ENCODE measurements around the gene PALM3.
A peak's percentile ranks its signal among the peaks of the same experiment; 100 is the strongest.
"Not testable (repeated sequence)": the region's sequence is repeated elsewhere in the genome, so short reads cannot be mapped to it uniquely, and the experiment has no call there.

The PALM3 gene

DNA sequence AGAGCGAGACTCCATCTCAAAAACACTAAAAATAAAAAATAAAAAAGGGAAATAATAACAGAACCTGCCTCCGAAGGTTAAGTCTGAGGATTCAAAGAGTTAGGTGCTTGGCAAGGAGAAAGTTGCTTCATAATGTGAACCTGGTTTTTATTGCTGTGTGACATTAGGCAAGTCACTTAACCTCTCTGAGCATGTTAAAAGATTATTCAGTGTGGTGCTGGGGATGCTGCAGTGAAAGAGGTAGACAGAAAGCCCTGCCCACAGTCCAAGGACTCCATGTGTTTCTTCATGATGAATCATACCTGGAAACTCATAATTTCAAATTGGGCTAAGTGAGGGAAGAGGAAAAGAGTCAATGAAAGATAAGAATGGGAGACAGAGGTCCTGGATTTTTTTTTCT lies 27.9 kb downstream of the PALM3 start:
- in situ Hi-C loops (cut with MboI; ENCODE audit: low sequenced_read_pairs, unreplicated experiment): no loop called here
- peak; percentile 1 for DNase-seq (ENCODE audit: low spot score)
- TF ChIP-seq, protein P1, sequence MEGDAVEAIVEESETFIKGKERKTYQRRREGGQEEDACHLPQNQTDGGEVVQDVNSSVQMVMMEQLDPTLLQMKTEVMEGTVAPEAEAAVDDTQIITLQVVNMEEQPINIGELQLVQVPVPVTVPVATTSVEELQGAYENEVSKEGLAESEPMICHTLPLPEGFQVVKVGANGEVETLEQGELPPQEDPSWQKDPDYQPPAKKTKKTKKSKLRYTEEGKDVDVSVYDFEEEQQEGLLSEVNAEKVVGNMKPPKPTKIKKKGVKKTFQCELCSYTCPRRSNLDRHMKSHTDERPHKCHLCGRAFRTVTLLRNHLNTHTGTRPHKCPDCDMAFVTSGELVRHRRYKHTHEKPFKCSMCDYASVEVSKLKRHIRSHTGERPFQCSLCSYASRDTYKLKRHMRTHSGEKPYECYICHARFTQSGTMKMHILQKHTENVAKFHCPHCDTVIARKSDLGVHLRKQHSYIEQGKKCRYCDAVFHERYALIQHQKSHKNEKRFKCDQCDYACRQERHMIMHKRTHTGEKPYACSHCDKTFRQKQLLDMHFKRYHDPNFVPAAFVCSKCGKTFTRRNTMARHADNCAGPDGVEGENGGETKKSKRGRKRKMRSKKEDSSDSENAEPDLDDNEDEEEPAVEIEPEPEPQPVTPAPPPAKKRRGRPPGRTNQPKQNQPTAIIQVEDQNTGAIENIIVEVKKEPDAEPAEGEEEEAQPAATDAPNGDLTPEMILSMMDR (IDR thresholded peaks at IDR 0.05; ENCODE audit: borderline replicate concordance, control extremely low read depth, extremely low read depth, insufficient read depth, missing control alignments): no peak

DNA sequence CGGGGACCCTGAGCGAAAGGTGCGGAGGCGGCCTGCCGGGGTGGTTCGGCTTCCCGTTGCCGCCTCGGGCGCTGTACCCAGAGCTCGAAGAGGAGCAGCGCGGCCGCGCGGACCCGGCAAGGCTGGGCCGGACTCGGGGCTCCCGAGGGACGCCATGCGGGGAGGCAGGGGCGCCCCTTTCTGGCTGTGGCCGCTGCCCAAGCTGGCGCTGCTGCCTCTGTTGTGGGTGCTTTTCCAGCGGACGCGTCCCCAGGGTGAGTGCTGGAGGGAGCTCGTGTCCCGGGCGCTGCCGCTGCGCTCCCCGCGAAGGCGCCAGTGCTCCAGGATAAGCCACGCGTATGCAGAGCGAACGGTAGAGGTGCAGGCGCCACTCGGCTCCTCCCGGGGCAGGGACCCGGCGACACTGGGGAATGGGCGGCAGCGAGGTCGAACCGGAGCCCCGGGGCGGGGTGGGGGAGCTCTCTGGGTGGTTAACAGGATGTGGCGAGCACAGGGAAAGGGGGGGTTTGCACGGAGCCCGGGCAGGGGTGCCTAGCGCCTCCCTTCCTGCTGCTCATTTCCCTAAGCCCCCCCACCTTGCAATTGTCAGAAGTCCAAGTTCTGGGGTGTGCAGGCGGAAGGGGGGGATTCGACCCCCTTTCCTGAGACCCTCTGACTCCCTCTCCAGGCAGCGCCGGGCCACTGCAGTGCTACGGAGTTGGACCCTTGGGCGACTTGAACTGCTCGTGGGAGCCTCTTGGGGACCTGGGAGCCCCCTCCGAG lies 30.0 kb downstream of the PALM3 start, which contains the start of gene IL27RA:
Gene IL27RA (plus strand): TSS at position 44 of the 762 bp plus-strand sequence. CDS start 111 bp downstream, at position 155.
- in situ Hi-C loops (cut with MboI; ENCODE audit: low sequenced_read_pairs, unreplicated experiment): no loop called here
- TF ChIP-seq, protein P1 (IDR thresholded peaks at IDR 0.05; ENCODE audit: borderline replicate concordance, control extremely low read depth, extremely low read depth, insufficient read depth, missing control alignments): peak; percentile 79
- peak; percentile 86 for DNase-seq (ENCODE audit: low spot score)

DNA sequence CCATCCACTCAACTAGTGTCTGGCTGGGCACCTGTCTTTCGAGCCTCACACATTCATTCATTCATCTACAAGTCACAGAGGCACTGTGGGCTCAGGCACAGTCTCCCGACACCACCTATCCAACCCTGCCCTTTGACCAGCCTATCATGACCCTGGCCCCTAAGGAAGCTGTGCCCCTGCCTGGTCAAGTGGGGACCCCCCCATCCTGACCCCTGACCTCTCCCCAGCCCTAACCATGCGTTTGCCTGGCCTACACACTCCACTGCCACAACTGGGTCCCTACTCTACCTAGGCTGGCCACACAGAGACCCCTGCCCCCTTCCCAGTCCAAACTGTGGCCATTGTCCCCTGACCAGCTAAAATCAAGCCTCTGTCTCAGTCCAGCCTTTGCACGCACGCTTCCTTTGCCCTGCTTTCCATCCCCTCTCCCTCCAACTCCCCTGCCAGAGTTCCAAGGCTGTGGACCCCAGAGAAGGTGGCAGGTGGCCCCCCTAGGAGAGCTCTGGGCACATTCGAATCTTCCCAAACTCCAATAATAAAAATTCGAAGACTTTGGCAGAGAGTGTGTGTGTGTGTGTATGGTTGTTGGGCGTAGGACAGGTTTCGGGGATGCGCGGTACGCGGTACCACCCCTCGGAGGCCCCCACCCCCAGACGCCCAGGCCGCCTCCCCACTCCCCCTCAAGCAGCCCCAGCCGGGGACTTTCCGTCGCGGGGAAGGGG lies 30.7 kb downstream of the PALM3 start:
- TF ChIP-seq, protein P1 (IDR thresholded peaks at IDR 0.05; ENCODE audit: borderline replicate concordance, control extremely low read depth, extremely low read depth, insufficient read depth, missing control alignments): no peak
- in situ Hi-C loops (cut with MboI; ENCODE audit: low sequenced_read_pairs, unreplicated experiment): no loop called here
- peak; percentile 31 for DNase-seq (ENCODE audit: low spot score)

DNA sequence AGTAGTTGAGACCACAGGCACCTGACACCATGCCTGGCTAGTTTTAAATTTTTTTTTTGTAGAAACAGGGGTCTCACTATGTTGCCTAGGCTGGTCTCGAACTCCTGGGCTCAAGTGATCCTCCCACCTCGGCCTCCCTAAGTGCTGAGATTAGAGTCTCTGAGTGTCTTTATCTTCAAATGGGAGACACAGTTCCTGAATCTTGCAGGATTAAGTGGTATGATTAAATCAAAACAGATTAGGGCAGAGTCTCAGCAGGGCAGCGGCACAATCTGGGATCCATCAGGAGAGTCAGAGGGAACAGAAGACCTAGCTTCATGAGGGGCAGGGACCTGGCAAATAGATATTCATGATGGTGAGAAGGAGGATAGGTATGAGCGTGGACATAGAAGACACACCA lies 33.0 kb downstream of the PALM3 start:
- TF ChIP-seq, protein P1 (IDR thresholded peaks at IDR 0.05; ENCODE audit: borderline replicate concordance, control extremely low read depth, extremely low read depth, insufficient read depth, missing control alignments): no peak
- peak; percentile 9 for DNase-seq (ENCODE audit: low spot score)

DNA sequence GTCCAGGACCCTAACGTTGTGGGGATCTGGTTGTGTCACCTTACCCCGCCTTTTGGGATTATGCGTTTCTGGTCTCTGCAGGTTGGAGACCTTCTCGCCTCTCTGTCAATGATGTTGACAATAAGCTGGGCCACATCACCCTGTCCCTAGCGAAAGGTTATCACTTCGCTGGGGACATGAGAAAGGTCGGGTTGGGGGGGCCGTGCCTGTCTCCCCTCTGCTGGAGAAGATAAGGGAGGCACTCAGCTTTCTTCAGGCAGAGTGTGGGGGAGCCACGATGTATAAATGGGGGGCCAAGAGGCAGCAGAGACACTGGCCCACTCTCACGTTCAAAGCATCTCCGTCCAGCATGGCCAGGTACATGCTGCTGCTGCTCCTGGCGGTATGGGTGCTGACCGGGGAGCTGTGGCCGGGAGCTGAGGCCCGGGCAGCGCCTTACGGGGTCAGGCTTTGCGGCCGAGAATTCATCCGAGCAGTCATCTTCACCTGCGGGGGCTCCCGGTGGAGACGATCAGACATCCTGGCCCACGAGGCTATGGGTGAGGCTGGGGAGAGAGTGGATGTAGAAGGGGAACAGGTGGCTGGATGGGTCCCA lies 33.9 kb downstream of the PALM3 start, which contains the start of gene RLN3:
Gene RLN3 (plus strand): TSS at position 293 of the 595 bp plus-strand sequence. CDS start 57 bp downstream, at position 350.
- in situ Hi-C loops (cut with MboI; ENCODE audit: low sequenced_read_pairs, unreplicated experiment): no loop called here
- peak; percentile 23 for DNase-seq (ENCODE audit: low spot score)
- TF ChIP-seq, protein P1 (IDR thresholded peaks at IDR 0.05; ENCODE audit: borderline replicate concordance, control extremely low read depth, extremely low read depth, insufficient read depth, missing control alignments): no peak

More for the DNA sequence above, 33.0 kb downstream of the PALM3 start:
- in situ Hi-C loops (cut with MboI; ENCODE audit: low sequenced_read_pairs, unreplicated experiment): no loop called here

DNA sequence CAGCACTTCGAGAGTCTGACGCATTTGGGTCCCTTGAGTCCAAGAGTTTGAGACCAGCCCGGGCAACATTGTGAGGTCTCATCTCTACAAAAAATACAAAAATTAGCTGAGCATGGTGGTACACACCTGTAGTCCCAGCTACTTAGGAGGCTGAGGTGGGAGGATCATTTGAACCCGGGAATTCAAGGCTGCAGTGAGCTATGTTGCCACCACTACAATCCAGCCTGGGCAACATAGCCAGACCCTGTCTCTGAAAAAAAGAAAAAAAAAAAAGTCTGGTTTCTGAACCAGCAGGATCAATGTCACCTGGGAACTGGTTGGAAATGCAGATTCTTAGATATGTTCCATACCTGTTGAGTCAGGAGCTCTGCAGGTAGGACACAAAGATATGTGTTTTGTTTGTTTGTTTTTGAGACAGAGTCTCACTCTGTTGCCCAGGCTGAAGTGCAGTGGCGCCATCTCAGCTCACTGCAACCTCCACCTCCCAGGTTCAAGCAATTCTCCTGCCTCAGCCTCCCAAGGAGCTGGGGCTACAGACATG lies 35.2 kb downstream of the PALM3 start:
- in situ Hi-C loops (cut with MboI; ENCODE audit: low sequenced_read_pairs, unreplicated experiment); DNase-seq (ENCODE audit: low spot score): not testable (repeated sequence)

All from GM13976 (cell line).